Lower lobe of right lung (tissue), 2 donors: ENCODE results near the gene FAM181A. TPM values are rescaled to one million over a fixed set of nuclear protein-coding genes. Genes with fewer than 3 reads are reported as not detected.

Experiments used
- ATAC-seq, 2 donors: fragments of 200-7000 bp; cut with Tn5 transposase; one replicate each; pipeline ENCODE4 v1.9.1; 2020 to 2022; ENCODE audit warnings: mild to moderate bottlenecking in 2 of 2, moderate library complexity in 2 of 2
- DNase-seq: peaks from one replicate; pipeline ENCODE4 v3.0.0-alpha.2; 2020
- H3K27ac ChIP-seq: fragments of 200-600 bp; one replicate; pipeline ENCODE4 v1.8.0; 2022
- H3K27me3 ChIP-seq: fragments of 200-600 bp; one replicate; pipeline ENCODE4 v1.8.0; 2022; ENCODE audit warnings: low read depth
- H3K36me3 ChIP-seq: fragments of 200-600 bp; one replicate; pipeline ENCODE4 v1.8.0; 2022; ENCODE audit warnings: mild to moderate bottlenecking
- H3K4me1 ChIP-seq: fragments of 200-600 bp; one replicate; pipeline ENCODE4 v1.8.0; 2022
- H3K4me3 ChIP-seq: fragments of 200-600 bp; one replicate; pipeline ENCODE4 v1.8.0; 2022; ENCODE audit warnings: mild to moderate bottlenecking
- H3K9me3 ChIP-seq: fragments of 200-600 bp; one replicate; pipeline ENCODE4 v1.8.0; 2022
- CTCF ChIP-seq: fragments of 200-600 bp; IDR thresholded peaks from one replicate; pipeline ENCODE4 v1.8.0; 2022; ENCODE audit warnings: antibody characterized with exemption, mild to moderate bottlenecking
- intact Hi-C: fragments of 100-400 bp; cut with DNase I; formaldehyde crosslinking; loops from one replicate; pipeline ENCODE4 v1.11.0; 2022
- total RNA-seq: library from RNA; stranded (reverse); fragmentation: NEBNext Ultra II Directional; extraction: Animal tissue kit (Norgen Biotek cat#: 25700); gene quantifications from one replicate; pipeline ENCODE4 v1.2.1, GENCODE V29; 2021
- donor health status: DM: no; HTN: yes; CAD: no; lungs with severe emphysema.

The FAM181A gene
- total RNA-seq, 1 donor from 2014 or later: 6.4 TPM

- no peaks in the 10 kb centered on the region for H3K36me3 ChIP-seq
- no peak overlapping the region for H3K27ac ChIP-seq
- H3K27me3 ChIP-seq: no peaks in the 10 kb centered on the region
- H3K4me3 ChIP-seq: no peak overlapping the region
- TF ChIP-seq CTCF: no peak
- ATAC-seq (no peak), DNase-seq (no peak)
- no peaks in the 10 kb centered on the region for H3K4me1 ChIP-seq
- no peaks in the 10 kb centered on the region for H3K9me3 ChIP-seq
- intact Hi-C loops: no loop called here
Measured at GRCh38 chr14:93973607-93974006, 46.5 kb downstream of the FAM181A start.

- ATAC-seq (no peak), DNase-seq (no peak)
- Histone ChIP-seq H3K4me1 (no peaks in the 10 kb centered on the region), H3K9me3 (no peaks in the 10 kb centered on the region), H3K36me3 (no peaks in the 10 kb centered on the region), H3K27me3 (no peaks in the 10 kb centered on the region), H3K4me3 (no peak overlapping the region), H3K27ac (no peak overlapping the region)
- intact Hi-C loops: no loop called here
- no peak for TF ChIP-seq CTCF
Measured at GRCh38 chr14:93974299-93974698, 47.2 kb downstream of the FAM181A start.

- peak in 1 of 2 donors; percentile 13 for ATAC-seq
- DNase-seq: no peak
- no peaks in the 10 kb centered on the region for H3K27me3 ChIP-seq
- H3K36me3 ChIP-seq: no peaks in the 10 kb centered on the region
- no peak overlapping the region for H3K27ac ChIP-seq
- TF ChIP-seq CTCF: no peak
- no peak overlapping the region for H3K4me3 ChIP-seq
- H3K4me1 ChIP-seq: no peaks in the 10 kb centered on the region
- no peaks in the 10 kb centered on the region for H3K9me3 ChIP-seq
- intact Hi-C loops: no loop called here
Measured at GRCh38 chr14:93974833-93975232, 47.7 kb downstream of the FAM181A start.

- intact Hi-C loops: no loop called here
- no peaks in the 10 kb centered on the region for H3K9me3 ChIP-seq
- DNase-seq (no peak), ATAC-seq (no peak)
- no peak overlapping the region for H3K27ac ChIP-seq
- H3K27me3 ChIP-seq: no peaks in the 10 kb centered on the region
- no peaks in the 10 kb centered on the region for H3K4me1 ChIP-seq
- TF ChIP-seq CTCF: no peak
- peak overlapping the region; percentile 8 for H3K4me3 ChIP-seq
- H3K36me3 ChIP-seq: no peaks in the 10 kb centered on the region
Measured at GRCh38 chr14:93975791-93976476, 48.8 kb downstream of the FAM181A start.

- no peak for ATAC-seq
- no peak for DNase-seq
- no peak within 1 kb of the TSS for H3K27ac ChIP-seq
Measured at GRCh38 chr14:93976477-93977057, 49.4 kb downstream of the FAM181A start, which contains the start of gene ASB2. TSS of gene ASB2 (minus strand) at chr14:93976570. CDS start at chr14:93964539, 12,031 bp downstream.

More at GRCh38 chr14:93976477-93977057, 49.4 kb downstream of the FAM181A start, which contains the start of gene ASB2:
- Histone ChIP-seq H3K4me3 (peak within 1 kb of the TSS; percentile 8), H3K36me3 (no peaks in the 10 kb centered on the region), H3K27me3 (no peaks in the 10 kb centered on the region), H3K9me3 (no peaks in the 10 kb centered on the region), H3K4me1 (no peaks in the 10 kb centered on the region)
- no peak for TF ChIP-seq CTCF
- intact Hi-C loops: no loop called here
